Sciatic nerve (tissue), 2 donors: ENCODE measurements around the gene CCNB1. TPM values are rescaled to one million over a fixed set of nuclear protein-coding genes. Genes with fewer than 3 reads are reported as not detected.

Source experiments
- ATAC-seq: fragments of 200-7000 bp; cut with Tn5 transposase; one replicate; pipeline ENCODE4 v1.9.1; 2020; ENCODE audit warnings: mild to moderate bottlenecking, moderate library complexity
- DNase-seq: peaks from one replicate; pipeline ENCODE4 v3.0.0-alpha.2; 2020; ENCODE audit warnings: low spot score
- intact Hi-C: fragments of 100-400 bp; cut with DNase I; formaldehyde crosslinking; loops from one replicate; pipeline ENCODE4 v1.14.2; 2022
- total RNA-seq: library from RNA; stranded (reverse); fragmentation: NEBNext Ultra II Directional; extraction: Animal tissue kit (Norgen Biotek cat#: 25700); gene quantifications from one replicate; pipeline ENCODE4 v1.2.1, GENCODE V29; 2021
- donor health status: DM: no; HTN: no; CAD: no.
- donor health status: DM: no; HTN: no; CAD: no.

The CCNB1 gene
- total RNA-seq, 1 donor from 2014 or later = 3.3 TPM

- DNase-seq (no peak), ATAC-seq (no peak)
- intact Hi-C loops = no loop called here
Observed at GRCh38 chr5:69224520-69224919, 57.6 kb downstream of the CCNB1 start.

- intact Hi-C loops = no loop called here
- ATAC-seq (no peak), DNase-seq (no peak)
Observed at GRCh38 chr5:69225860-69226259, 58.9 kb downstream of the CCNB1 start.

Other genes starting within 250 kb of the CCNB1 start
- 41.2 TPM for gene SLC30A5, start 73.1 kb upstream of the CCNB1 start, total RNA-seq
- gene CENPH, start 22.4 kb downstream of the CCNB1 start, total RNA-seq = 2.5 TPM
- 16.7 TPM for gene CDK7, start 67.7 kb downstream of the CCNB1 start, total RNA-seq
- gene CCDC125, start 165.7 kb downstream of the CCNB1 start, total RNA-seq = 7.5 TPM
- 37.7 TPM for gene AK6, start 202.4 kb downstream of the CCNB1 start, total RNA-seq
- 28.1 TPM for gene TAF9, start 202.4 kb downstream of the CCNB1 start, total RNA-seq
- 22.7 TPM for gene RAD17, start 202.7 kb downstream of the CCNB1 start, total RNA-seq
- 3.6 TPM for gene MARVELD2, start 248.0 kb downstream of the CCNB1 start, total RNA-seq